ENCODE measurements around the gene C2CD4A.

Gene C2CD4A

GRCh38 chr15:62119227-62119864, 52.6 kb downstream of the C2CD4A start:
- Mint-ChIP-seq H3K36me3 (no peaks in the 10 kb centered on the region), H3K9me3 (no peaks in the 10 kb centered on the region), H3K4me1 (peaks cover 31% of the 10 kb centered on the region), H3K27me3 (no peaks in the 10 kb centered on the region), H3K27ac (no peak overlapping the region), H3K4me3 (no peak overlapping the region)
- CTCF ChIA-PET: interaction anchor here (0.7 to 0.9 kb wide), 2 partner anchors 188 to 245 kb away, joined by 3 to 4 read pairs; no protein-coding TSS in a partner anchor
- no peak for DNase-seq

GRCh38 chr15:62119874-62120273, 53.1 kb downstream of the C2CD4A start:
- no peak overlapping the region for H3K27ac Mint-ChIP-seq
- H3K4me3 Mint-ChIP-seq: no peak overlapping the region
- no peaks in the 10 kb centered on the region for H3K27me3 Mint-ChIP-seq
- peaks cover 36% of the 10 kb centered on the region for H3K4me1 Mint-ChIP-seq
- CTCF ChIA-PET: no interaction called here
- no peaks in the 10 kb centered on the region for H3K36me3 Mint-ChIP-seq
- no peaks in the 10 kb centered on the region for H3K9me3 Mint-ChIP-seq
- DNase-seq: no peak
